Measurements from ENCODE around the gene TGM6. TPM values are rescaled to one million over a fixed set of nuclear protein-coding genes. Genes with fewer than 3 reads are reported as not detected.

Gene TGM6
- total RNA-seq, 4 donors from 2014 or later, result not detected

DNA sequence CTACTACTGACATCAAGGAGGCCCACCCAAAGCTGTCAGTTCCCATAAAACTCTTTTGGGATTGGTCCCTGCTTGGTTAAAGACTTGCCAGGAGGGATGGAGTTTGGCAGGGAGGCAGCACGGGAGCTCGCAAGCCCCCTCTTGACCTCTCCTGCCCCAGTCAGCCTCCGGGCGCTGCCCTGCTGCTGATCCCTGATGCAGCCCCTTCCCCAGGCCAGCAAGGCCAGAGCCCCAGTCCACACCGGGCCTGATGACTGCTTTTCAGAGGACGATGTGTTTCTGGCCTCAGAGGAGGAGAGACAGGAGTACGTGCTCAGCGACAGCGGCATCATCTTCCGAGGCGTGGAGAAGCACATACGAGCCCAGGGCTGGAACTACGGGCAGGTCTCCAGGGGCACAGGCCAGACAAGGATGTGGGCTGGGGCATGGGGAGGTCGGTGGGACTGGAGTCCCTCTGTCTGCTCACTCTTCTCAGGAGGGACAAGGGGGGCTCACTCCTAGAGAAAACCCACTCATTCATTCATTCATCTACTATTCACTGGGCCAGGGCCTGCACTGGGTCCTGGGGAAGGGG is 15.6 kb downstream of the TGM6 start:
- DNase-seq (no peak), ATAC-seq (no peak)
- intact Hi-C loops (cut with DNase I; ENCODE audit: low total_unique reads), result no loop called here
- Histone ChIP-seq H3K9me3 (no peaks in the 10 kb centered on the region), H3K36me3 (no peaks in the 10 kb centered on the region), H3K27ac (no peak overlapping the region), H3K4me3 (no peak overlapping the region), H3K27me3 (no peaks in the 10 kb centered on the region), H3K4me1 (no peaks in the 10 kb centered on the region)
- TF ChIP-seq CTCF (IDR thresholded peaks at IDR 0.05 in 4 of 5, conservative IDR thresholded peaks at IDR 0.05 in 1 of 5), result no peak
- TF ChIP-seq POLR2A (IDR thresholded peaks at IDR 0.05), result no peak
- in situ Hi-C loops (cut with MboI; ENCODE audit: low sequenced_read_pairs in 4 of 4), result no loop called here

DNA sequence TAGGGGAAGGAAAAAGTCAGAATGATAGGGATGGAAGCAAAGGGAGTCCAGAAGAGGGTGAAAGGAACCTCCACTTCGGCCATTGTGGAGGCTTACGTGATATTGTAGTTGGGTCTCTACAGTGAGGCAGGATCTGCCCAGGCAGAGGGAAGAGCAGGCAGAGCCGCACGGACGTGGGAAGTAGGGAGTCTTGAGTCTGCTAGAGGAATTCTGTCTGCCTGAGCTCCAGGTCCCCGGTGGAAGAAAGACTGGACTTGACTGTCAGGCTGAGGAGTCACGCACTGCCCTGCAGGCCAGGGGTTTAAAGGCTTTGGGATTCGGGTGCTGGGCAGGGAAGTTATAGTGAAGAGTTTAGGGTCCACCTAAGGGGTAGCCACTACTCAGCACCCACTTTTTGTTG is 16.4 kb downstream of the TGM6 start:
- DNase-seq (no peak), ATAC-seq (no peak)

GRCh38 chr20:2397595-2398145 is 17.0 kb downstream of the TGM6 start:
- Histone ChIP-seq H3K36me3 (no peaks in the 10 kb centered on the region), H3K4me3 (no peak overlapping the region), H3K27me3 (no peaks in the 10 kb centered on the region), H3K9me3 (no peaks in the 10 kb centered on the region), H3K4me1 (no peaks in the 10 kb centered on the region), H3K27ac (no peak overlapping the region)
- in situ Hi-C loops (cut with MboI; ENCODE audit: low sequenced_read_pairs in 4 of 4) (no loop called here), intact Hi-C loops (cut with DNase I; ENCODE audit: low total_unique reads) (no loop called here)
- DNase-seq (no peak), ATAC-seq (no peak)
- TF ChIP-seq POLR2A (IDR thresholded peaks at IDR 0.05), result no peak
- TF ChIP-seq CTCF (IDR thresholded peaks at IDR 0.05 in 4 of 5, conservative IDR thresholded peaks at IDR 0.05 in 1 of 5), result no peak

More for the DNA sequence above, 16.4 kb downstream of the TGM6 start:
- Histone ChIP-seq H3K27me3 (no peaks in the 10 kb centered on the region), H3K9me3 (no peaks in the 10 kb centered on the region), H3K4me1 (no peaks in the 10 kb centered on the region), H3K36me3 (no peaks in the 10 kb centered on the region), H3K4me3 (no peak overlapping the region), H3K27ac (no peak overlapping the region)
- TF ChIP-seq POLR2A (IDR thresholded peaks at IDR 0.05), result no peak
- TF ChIP-seq CTCF (IDR thresholded peaks at IDR 0.05 in 4 of 5, conservative IDR thresholded peaks at IDR 0.05 in 1 of 5), result no peak
- in situ Hi-C loops (cut with MboI; ENCODE audit: low sequenced_read_pairs in 4 of 4) (no loop called here), intact Hi-C loops (cut with DNase I; ENCODE audit: low total_unique reads) (no loop called here)

DNA sequence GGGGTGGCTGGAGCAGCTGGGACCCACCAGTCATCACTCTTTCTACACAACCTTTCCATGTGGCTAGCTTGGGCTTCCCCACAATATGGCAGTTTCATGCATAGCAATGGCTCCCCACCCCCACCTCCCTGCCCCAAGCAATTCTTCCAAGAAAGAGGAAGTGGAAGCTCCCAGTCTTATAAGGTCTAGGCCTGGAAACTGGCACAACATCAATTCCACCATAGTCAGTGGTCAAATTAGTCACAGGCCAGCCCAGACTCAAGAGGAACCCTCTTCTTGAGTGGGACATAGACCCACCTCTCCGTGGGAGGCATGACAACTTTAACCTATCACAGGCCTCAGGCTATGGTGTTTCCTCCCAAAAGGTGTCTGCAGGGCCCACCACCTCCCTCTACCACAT is 17.7 kb downstream of the TGM6 start:
- Histone ChIP-seq H3K4me3 (no peak overlapping the region), H3K27me3 (no peaks in the 10 kb centered on the region), H3K27ac (no peak overlapping the region), H3K36me3 (no peaks in the 10 kb centered on the region), H3K4me1 (no peaks in the 10 kb centered on the region), H3K9me3 (no peaks in the 10 kb centered on the region)
- DNase-seq (no peak), ATAC-seq (no peak)
- in situ Hi-C loops (cut with MboI; ENCODE audit: low sequenced_read_pairs in 4 of 4), result no loop called here
- intact Hi-C loops (cut with DNase I; ENCODE audit: low total_unique reads), result no loop called here
- TF ChIP-seq CTCF (IDR thresholded peaks at IDR 0.05 in 4 of 5, conservative IDR thresholded peaks at IDR 0.05 in 1 of 5), result no peak
- no peak for TF ChIP-seq POLR2A (IDR thresholded peaks at IDR 0.05)

DNA sequence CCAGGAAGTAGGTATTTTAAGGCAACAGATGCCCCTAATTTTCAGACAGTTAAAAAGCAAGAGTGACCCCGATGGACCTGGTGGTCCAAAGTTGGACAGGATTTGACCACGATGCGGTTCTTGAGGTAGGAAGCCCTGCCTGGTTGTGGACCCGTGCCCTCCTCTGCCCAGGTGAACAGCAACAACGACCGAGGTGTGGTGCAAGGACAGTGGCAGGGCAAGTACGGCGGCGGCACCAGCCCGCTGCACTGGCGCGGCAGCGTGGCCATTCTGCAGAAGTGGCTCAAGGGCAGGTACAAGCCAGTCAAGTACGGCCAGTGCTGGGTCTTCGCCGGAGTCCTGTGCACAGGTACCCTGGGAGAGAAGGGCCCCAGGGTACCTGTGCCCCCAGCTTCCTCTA is 18.7 kb downstream of the TGM6 start:
- in situ Hi-C loops (cut with MboI; ENCODE audit: low sequenced_read_pairs in 4 of 4) (no loop called here), intact Hi-C loops (cut with DNase I; ENCODE audit: low total_unique reads) (no loop called here)
- DNase-seq, result no peak
- Histone ChIP-seq H3K9me3 (no peaks in the 10 kb centered on the region), H3K4me1 (no peaks in the 10 kb centered on the region), H3K27ac (no peak overlapping the region), H3K27me3 (no peaks in the 10 kb centered on the region), H3K36me3 (no peaks in the 10 kb centered on the region), H3K4me3 (no peak overlapping the region)
- TF ChIP-seq POLR2A (IDR thresholded peaks at IDR 0.05) (no peak), CTCF (IDR thresholded peaks at IDR 0.05 in 4 of 5, conservative IDR thresholded peaks at IDR 0.05 in 1 of 5) (no peak)
- no peak for ATAC-seq
